ENCODE results near the gene DNAJC3. TPM values are rescaled to one million over a fixed set of nuclear protein-coding genes. Genes with fewer than 3 reads are reported as not detected.
"Not testable (repeated sequence)": the region's sequence is repeated elsewhere in the genome, so short reads cannot be mapped to it uniquely, and the experiment has no call there.

DNAJC3 gene
- total RNA-seq, 4 donors from 2014 or later = 42.9 to 46.3 (median 46.0) TPM

DNA sequence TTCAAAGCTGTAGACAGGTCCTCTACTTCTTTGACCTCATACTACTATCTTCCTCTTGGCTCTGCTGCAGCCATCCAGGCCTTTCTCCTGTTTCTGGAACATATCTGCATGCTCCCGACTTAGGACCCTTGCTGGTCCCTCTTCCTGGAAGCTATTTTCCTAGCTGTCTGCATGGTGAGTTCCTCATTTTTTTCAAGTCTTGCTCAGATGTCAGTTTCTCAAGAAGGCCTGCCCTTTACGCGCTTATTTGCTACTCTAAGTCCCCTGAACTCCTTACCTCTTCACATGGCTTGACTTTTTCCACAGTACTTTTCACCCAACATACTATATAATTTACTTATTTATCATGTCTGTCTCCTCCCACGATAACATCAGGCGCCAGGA lies 31.4 kb downstream of the DNAJC3 start:
- no peaks in the 10 kb centered on the region for H3K4me1 ChIP-seq
- 89 to 95% methylated on average over 5 of the region's 5 CpGs for WGBS, 2 donors
- peak overlapping the region in 1 of 4 donors; percentile 10 for H3K27ac ChIP-seq
- no peaks in the 10 kb centered on the region for H3K27me3 ChIP-seq
- peaks cover 0 to 6% (median 2%) of the 10 kb centered on the region in 4 donors for H3K9me3 ChIP-seq
- DNase-seq (ENCODE audit: low spot score in 2 of 2) = no peak
- TF ChIP-seq EP300 (IDR thresholded peaks at IDR 0.05) (no peak), POLR2A (IDR thresholded peaks at IDR 0.05) (no peak)
- TF ChIP-seq, protein P1, sequence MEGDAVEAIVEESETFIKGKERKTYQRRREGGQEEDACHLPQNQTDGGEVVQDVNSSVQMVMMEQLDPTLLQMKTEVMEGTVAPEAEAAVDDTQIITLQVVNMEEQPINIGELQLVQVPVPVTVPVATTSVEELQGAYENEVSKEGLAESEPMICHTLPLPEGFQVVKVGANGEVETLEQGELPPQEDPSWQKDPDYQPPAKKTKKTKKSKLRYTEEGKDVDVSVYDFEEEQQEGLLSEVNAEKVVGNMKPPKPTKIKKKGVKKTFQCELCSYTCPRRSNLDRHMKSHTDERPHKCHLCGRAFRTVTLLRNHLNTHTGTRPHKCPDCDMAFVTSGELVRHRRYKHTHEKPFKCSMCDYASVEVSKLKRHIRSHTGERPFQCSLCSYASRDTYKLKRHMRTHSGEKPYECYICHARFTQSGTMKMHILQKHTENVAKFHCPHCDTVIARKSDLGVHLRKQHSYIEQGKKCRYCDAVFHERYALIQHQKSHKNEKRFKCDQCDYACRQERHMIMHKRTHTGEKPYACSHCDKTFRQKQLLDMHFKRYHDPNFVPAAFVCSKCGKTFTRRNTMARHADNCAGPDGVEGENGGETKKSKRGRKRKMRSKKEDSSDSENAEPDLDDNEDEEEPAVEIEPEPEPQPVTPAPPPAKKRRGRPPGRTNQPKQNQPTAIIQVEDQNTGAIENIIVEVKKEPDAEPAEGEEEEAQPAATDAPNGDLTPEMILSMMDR (IDR thresholded peaks at IDR 0.05) = no peak
- H3K4me3 ChIP-seq = no peak overlapping the region
- H3K36me3 ChIP-seq = peaks cover 0 to 40% (median 4%) of the 10 kb centered on the region in 3 donors

DNA sequence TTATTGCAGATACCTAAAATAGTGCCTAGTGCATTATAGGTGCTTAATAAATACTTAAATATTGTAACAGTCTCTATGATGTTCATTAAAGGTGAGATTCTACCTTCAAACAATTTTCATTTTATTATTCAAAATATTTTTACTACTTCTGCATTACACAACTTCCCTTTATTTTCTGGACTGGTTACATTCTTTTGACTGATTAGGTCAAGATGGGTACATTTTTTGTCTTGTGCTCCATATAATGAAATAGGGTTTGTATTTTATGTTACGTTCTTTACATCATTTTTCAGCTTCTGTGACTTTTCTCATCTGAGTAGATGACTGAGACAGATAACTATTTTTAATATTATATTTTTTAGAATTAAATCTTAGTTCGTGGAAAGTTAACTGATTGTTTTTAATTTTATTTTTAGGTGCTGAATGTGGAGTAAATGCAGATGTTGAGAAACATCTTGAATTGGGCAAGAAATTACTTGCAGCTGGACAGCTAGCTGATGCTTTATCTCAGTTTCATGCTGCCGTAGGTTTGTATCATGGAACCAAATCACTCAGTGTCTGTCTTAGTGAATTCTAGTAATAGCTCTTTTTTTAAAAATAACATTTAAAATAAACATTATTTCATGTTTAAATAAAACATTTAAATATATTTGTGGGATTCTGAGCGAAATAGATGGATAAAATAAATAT lies 32.0 kb downstream of the DNAJC3 start:
- TF ChIP-seq POLR2A (IDR thresholded peaks at IDR 0.05) (no peak), EP300 (IDR thresholded peaks at IDR 0.05) (no peak)
- TF ChIP-seq, protein P1 (IDR thresholded peaks at IDR 0.05) = no peak
- 75 to 83% methylated on average over 4 of the region's 4 CpGs for WGBS, 2 donors
- Histone ChIP-seq H3K4me3 (no peak overlapping the region), H3K27ac (peak overlapping the region in 1 of 4 donors; percentile 10), H3K4me1 (no peaks in the 10 kb centered on the region), H3K9me3 (peaks cover 0 to 10% (median 2%) of the 10 kb centered on the region in 4 donors), H3K27me3 (no peaks in the 10 kb centered on the region), H3K36me3 (peaks cover 3 to 45% (median 4%) of the 10 kb centered on the region in 3 donors)
- no peak for DNase-seq (ENCODE audit: low spot score in 2 of 2)

DNA sequence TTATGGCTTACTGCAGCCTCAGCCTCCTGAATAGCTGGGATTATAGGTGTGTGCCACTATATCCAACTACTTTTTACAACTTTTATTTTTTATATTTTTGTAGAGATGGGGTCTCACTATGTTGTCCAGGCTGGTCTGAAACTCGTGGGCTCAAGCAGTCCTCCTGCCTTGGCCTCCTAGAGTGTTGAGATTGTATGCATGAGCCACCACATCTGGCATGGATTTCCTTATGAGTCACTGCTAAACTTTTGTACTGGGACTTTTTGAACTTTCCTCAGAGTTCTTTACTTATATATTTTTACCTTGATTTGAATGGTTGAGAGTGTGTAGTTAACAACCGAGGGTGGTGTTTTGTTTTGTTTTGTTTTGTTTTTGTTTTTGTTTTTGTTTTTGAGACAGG lies 33.4 kb downstream of the DNAJC3 start:
- WGBS, 2 donors = 90 to 93% methylated on average over 2 of the region's 2 CpGs

DNA sequence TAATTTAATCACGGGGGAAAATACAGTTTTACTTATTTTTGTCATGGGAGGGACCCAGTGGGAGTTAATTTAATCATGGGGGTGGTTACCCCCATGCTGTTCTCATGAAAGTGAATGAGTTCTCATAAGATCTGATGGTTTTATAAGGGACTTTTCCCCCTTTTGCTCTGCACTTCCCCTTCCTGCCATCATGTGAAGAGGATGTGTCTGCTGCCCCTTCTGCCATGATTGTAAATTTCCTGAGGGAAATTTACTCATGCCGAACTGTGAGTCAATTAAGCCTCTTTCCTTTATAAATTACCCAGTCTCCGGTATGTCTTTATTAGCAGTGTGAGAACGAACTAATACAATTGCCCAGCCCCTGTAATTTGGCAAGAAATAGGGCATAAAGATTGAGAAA lies 35.9 kb downstream of the DNAJC3 start:
- H3K36me3 ChIP-seq = peaks cover 4 to 75% (median 4%) of the 10 kb centered on the region in 3 donors
- H3K27ac ChIP-seq; H3K9me3 ChIP-seq; H3K4me1 ChIP-seq; H3K27me3 ChIP-seq; DNase-seq (ENCODE audit: low spot score in 2 of 2); H3K4me3 ChIP-seq: not testable (repeated sequence)
- WGBS, 2 donors = 85 to 87% methylated on average over 4 of the region's 4 CpGs

More for the DNA sequence above, 33.4 kb downstream of the DNAJC3 start:
- Histone ChIP-seq H3K4me1 (no peaks in the 10 kb centered on the region), H3K27me3 (no peaks in the 10 kb centered on the region), H3K4me3 (no peak overlapping the region), H3K9me3 (peaks cover 0 to 10% (median 2%) of the 10 kb centered on the region in 4 donors), H3K27ac (no peak overlapping the region), H3K36me3 (peaks cover 4 to 53% (median 4%) of the 10 kb centered on the region in 3 donors)
- no peak for DNase-seq (ENCODE audit: low spot score in 2 of 2)
- TF ChIP-seq EP300 (IDR thresholded peaks at IDR 0.05) (no peak), POLR2A (IDR thresholded peaks at IDR 0.05) (no peak)
- TF ChIP-seq, protein P1 (IDR thresholded peaks at IDR 0.05) = no peak

DNA sequence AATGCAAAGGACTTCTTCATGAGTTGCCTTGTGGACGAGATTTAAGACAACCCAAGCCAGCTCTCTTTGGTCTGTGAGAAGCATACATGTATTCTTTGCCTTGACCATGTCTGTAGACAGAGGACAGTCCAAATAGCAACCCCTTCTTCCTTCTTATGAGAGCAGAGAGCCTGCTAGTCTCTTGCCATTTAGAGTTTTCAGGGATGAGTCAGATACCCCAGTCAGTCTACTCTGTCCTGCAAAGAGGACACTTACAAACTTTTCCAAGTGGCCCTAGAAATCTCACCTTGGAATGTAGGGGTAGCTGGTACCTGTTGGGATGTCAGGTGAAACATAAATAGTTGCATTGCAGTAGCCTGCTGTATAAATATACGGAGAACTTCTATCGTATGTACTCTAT lies 36.7 kb downstream of the DNAJC3 start:
- no peaks in the 10 kb centered on the region for H3K4me1 ChIP-seq
- DNase-seq (ENCODE audit: low spot score in 2 of 2) = no peak
- H3K9me3 ChIP-seq = peaks cover 0 to 10% (median 2%) of the 10 kb centered on the region in 4 donors
- no peak for TF ChIP-seq POLR2A (IDR thresholded peaks at IDR 0.05)
- TF ChIP-seq EP300 (IDR thresholded peaks at IDR 0.05) = no peak
- TF ChIP-seq, protein P1 (IDR thresholded peaks at IDR 0.05) = no peak
- H3K27ac ChIP-seq = no peak overlapping the region
- no peaks in the 10 kb centered on the region for H3K27me3 ChIP-seq
- 96 to 100% methylated on average over 3 of the region's 3 CpGs for WGBS, 2 donors
- H3K4me3 ChIP-seq = no peak overlapping the region
- H3K36me3 ChIP-seq = peaks cover 4 to 78% (median 4%) of the 10 kb centered on the region in 3 donors
